ENCODE results near the gene NTSR2.

DNA sequence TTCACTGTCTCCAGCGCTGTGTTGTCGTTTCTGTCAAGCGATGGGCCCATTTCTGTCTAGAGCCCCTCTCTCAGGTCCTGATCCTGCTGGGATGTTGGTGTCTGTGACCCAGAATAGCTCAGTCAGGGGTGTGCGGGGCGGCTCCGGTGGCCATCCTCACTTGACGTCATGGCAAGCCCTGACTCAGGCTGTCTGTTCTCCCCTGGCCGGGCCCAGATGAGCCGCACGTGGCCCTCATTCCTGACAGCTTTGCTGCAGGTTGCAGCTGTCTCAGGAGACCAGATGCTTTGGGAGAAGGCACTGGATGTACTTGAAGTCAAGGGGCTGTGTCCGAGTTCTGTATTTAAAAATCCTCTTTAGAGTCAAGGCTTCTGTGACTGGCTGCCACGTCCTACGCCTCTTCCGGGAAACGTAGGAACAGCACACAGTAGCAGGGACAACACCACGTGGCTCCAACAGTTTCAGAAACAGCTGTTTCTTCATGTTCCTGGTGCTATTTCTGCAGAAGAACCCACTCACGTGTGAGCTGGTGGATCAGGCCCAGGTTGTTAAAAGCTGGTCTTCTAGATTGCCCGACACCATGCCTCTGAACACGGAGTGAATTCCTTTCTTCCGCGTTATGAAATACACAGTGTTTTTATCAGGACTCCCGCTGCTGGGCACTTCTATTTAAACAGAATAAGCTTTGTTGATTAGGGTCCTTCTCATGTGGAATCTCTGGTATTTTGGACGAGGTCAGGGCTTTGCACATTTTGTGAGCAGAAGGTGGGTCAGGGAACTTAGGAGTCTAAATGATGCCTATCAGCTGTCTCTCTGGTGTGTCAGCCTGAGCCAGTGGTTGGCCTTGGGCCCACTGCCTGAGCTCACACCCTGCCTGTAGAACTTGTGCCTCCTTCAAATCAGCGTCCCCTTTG lies 28.3 kb upstream of the NTSR2 start:
- peak; percentile 15 to 79 for TF ChIP-seq POLR2AphosphoS5 (IDR thresholded peaks at IDR 0.05; ENCODE audit: insufficient read depth in 1 of 2, low read depth in 1 of 2)
- TF ChIP-seq, protein P1, sequence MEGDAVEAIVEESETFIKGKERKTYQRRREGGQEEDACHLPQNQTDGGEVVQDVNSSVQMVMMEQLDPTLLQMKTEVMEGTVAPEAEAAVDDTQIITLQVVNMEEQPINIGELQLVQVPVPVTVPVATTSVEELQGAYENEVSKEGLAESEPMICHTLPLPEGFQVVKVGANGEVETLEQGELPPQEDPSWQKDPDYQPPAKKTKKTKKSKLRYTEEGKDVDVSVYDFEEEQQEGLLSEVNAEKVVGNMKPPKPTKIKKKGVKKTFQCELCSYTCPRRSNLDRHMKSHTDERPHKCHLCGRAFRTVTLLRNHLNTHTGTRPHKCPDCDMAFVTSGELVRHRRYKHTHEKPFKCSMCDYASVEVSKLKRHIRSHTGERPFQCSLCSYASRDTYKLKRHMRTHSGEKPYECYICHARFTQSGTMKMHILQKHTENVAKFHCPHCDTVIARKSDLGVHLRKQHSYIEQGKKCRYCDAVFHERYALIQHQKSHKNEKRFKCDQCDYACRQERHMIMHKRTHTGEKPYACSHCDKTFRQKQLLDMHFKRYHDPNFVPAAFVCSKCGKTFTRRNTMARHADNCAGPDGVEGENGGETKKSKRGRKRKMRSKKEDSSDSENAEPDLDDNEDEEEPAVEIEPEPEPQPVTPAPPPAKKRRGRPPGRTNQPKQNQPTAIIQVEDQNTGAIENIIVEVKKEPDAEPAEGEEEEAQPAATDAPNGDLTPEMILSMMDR (IDR thresholded peaks at IDR 0.05), result peak in 1 of 3 experiments; percentile 13
